GM18508 (cell line): ENCODE data around the gene LINGO1.

Experiments used
- ATAC-seq: cut with Tn5 transposase; IDR thresholded peaks from one replicate; pipeline ENCODE4 v1.9.1; 2021; ENCODE audit warnings: moderate number of reproducible peaks; ENCODE audit not compliant: insufficient read depth, unreplicated experiment

The LINGO1 gene

DNA sequence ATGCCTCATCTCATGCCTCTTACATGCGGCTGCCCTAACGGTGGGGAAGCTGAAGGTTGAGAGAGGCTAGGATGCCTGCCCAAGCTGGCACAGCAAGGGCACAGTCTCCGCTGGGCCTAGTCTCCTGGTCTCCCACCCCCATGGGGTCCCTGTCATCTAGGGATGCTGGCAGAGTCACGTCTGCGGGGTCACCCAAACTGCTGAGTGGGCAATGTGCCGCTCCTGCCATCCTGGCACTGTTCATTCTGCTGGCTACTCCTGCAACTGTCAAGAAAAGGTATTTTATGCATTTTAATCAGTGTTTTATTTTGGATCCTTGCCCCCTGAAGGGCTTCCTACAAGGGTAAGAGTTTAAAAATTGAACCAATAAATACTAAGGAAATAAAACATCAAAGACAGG is 12.8 kb downstream of the LINGO1 start:
- ATAC-seq: no peak

DNA sequence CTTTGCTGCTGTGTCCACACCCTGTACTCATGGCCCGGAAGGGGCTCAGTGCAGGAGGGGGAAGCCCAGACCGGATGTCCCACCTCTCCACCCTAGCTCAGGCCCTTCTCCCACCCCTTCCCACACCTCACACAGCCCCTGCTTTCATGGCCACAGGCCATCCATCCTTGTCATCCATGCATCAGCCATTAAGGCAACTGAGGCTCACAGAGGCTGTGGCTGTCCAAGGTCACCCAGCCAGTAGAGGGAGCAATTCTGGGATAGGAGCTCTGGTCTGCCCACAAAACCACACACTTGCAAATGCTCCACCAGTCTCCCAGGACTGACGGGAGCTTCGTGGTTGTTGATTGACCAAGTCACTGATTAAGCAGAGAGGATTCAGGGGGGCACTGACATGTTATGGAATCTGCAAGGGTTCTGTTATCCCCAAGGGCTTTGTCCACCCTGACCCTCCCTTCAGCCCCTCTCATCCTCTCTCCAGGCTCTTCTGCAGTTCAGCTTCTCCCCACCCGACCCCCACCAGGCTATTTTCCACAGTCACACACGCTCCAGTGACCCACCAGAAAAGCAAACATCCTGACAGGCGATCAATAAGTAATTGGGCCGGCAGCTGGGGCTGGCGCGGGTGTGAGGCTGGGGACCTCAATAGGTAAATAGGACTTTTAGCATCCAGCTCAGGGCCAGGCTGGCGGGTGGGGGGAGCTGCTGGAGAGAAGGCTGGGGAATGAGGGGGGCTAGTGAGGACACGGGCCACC is 15.1 kb downstream of the LINGO1 start:
- ATAC-seq: no peak

DNA sequence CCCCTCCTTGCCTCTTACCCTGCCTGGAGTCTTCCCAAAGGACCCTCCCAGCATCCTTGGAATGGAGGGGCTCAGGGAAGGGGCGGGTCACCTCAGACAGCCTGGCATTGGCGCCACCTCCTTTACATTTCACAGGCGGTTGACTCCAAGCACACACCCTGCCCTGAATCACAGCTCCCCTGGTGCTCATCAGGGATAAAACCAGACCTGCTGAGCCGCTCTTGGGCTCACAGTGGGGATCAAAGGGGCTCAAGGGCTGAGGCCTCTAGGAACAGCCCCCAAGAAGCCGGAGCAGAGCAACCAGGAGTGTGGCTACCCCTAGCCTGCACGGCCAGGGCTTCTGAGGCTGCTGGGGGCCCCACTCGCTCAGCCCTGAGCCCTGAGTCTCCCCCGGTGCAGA is 16.6 kb downstream of the LINGO1 start:
- no peak for ATAC-seq

DNA sequence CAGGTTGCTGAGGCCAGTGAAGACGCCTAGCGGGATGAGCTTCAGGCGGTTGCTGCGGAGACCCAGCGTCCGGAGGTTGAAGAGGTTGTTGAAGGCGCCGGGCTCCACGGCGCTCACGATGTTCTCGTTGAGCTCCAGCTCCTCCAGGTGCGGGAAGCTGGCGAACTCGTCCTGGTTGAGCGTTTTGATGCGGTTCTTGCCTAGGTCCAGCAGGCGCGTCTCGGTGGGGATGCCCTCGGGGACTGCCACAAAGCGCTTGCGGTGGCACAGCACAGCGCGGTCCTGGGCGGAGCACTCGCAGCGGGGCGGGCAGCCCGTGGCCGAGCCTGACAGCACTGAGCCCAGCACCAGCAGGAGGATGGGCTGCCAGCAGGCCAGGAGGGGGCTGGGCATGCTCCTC is 17.2 kb downstream of the LINGO1 start:
- no peak for ATAC-seq

DNA sequence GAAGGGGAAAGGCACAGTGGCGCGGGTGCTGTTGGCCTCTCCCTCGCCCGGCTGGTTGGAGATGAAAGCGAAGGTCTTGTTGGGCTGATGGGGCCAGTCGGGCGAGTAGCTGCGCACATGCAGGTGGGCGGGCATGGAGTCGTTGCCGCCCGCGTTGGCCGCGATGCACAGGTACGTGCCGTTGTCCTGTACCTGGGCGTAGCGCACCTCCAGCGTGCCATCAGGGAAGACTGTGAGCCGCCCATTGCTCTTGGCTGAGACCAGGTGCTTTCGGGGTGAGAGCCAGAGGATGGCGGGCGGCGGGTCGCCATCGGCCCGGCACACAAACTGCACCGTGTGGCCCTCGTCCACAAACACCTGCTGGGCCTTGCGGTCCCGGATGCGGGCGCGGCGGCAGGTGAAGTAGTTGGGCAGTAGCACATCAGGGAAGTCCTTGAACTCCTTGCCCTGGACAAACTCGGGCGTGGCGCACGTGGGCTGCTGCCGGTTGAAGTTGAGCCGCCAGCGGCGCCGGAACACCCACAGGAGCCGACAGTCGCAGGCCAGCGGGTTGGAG is 18.4 kb downstream of the LINGO1 start:
- no peak for ATAC-seq

DNA sequence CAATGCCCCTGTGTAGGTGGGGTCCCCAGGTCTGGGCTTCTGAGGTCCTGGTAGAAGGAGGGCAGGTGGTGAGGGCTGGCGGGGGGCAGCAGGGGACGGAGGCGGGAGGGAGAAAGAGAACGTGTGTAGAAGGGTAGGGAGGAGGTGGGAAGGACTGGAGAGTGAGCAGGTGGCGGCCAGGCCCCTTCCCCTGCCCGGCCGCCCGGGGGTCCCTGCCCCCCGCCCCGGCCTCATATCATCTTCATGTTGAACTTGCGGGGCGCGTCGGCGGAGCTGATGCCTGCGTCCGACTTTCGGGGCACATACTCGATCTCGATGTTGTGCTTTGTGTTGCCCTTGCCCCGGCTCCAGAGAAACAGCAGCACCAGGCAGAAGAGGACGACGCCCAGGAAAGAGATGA is 18.9 kb downstream of the LINGO1 start:
- ATAC-seq: no peak

DNA sequence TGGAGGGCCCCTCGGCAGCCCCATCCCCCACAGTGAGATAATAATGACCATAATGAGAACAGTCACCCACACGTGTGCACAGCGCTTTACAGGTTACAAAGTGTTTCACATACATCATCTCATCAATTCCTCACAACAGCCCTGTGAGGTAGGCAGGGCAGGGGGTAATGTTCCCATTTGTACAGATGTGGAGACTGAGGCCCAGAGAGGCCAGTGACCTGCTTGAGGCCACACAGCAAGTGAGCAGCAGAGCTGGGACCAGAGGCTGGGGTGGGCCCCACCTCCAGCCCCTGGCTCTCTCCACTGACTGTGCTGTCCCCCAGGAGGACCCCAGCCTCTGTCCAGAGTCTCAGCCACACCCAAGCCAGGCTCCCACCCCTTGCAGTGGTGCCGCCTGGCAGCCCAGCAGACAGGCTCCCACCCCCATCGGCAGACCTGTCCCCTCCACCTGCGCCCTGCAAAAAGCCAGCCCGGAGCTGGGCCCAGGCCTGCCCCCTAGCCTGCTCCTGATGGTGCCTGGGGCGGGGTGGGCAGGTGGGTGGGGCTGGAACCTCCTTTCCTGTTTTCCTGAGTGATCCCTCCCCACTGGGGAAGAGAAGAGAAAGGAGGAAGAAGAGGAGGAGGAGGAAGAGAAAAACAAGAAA is 19.6 kb downstream of the LINGO1 start:
- ATAC-seq: no peak

DNA sequence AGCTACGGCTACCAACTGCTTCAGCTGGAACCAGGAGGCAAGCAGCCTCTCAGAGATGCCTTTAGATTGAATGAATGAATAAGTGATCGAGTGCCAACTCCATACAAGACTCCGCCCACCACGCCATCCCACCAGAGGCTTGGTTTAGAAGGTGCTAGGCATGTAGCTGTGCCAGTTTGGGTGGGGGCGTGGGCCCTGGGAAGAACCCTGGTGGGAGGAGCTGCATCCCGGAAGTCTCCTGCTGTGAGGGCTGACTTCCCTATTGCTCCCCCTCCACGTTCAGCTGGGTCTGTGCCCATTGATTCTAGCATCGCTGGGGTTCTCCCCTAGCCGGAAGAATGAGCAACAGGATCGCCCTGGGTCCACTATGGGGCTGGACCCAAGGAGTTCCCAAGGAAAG is 20.9 kb downstream of the LINGO1 start:
- no peak for ATAC-seq

DNA sequence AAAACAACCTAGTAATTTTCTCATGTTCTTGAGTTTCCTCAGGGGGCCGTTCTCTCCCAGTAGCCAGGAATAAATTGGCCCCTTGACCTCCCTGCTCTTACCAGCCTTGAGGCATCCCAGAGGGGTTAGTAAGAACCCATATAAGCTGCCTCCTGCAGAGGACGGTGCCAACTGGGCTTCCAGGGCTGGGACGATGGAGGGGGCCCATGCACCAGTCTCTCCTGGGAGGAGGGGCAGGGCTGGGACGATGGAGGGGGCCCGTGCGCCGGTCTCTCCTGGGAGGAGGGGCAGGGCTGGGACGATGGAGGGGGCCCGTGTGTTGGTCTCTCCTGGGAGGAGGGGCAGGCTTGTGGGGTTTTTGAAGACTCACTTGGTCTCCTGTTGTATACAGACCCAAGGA is 22.0 kb downstream of the LINGO1 start:
- ATAC-seq: no peak

DNA sequence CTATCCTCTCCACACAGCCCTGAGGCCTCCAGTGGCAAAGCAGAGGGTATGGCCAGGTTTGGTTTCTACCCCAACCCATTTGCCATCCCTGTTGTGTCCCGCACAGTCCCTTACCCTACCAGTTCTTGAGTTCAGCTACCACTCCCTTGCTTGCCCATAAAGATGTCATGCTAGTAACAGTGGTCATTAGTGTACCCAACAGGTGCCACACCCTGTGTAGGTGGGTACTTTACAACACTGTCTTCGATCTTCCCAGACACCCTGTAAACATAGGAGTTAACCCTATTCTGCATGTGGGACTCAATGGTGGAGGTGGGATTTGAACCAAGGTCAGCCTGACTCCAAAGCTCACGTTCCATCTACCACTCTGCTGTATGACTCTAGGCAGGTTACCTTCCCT is 23.2 kb downstream of the LINGO1 start:
- ATAC-seq: no peak

DNA sequence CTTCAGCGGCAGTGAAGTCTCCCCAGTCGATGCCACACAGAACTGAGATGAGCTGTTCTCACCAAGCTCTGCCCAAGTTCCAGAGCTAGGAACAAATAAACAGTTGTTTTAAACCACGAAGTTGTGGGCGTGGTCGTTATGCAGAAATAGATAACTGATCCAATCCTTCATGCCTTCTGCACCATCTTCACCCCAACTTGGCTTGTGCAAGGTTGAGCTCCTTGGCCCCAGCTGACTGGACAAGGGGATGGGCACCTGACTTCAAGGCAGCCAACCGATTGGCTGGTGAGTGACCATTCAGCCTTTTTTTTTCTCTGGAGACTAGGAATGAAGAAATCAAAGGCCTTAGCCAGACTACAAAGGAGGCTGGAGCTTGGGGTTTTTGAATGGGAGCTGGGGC is 23.9 kb downstream of the LINGO1 start:
- no peak for ATAC-seq

DNA sequence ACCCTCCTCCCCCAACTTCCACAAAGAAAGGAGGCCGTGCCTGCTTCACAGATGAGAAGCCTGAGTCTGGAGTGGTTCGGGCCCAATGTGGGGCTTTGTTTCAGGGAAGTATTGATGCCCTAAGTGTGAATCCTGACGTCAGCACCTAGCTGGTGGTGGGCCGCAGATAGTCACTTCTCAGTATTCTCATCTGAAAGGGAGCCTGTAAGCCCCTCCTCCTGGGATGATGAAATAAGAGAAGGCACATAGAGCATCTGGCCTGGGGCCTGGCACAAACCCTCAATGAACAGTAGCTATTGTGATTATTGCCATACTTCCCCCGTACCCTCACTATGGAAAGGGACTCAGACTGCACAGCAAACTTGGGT is 24.8 kb downstream of the LINGO1 start:
- no peak for ATAC-seq

DNA sequence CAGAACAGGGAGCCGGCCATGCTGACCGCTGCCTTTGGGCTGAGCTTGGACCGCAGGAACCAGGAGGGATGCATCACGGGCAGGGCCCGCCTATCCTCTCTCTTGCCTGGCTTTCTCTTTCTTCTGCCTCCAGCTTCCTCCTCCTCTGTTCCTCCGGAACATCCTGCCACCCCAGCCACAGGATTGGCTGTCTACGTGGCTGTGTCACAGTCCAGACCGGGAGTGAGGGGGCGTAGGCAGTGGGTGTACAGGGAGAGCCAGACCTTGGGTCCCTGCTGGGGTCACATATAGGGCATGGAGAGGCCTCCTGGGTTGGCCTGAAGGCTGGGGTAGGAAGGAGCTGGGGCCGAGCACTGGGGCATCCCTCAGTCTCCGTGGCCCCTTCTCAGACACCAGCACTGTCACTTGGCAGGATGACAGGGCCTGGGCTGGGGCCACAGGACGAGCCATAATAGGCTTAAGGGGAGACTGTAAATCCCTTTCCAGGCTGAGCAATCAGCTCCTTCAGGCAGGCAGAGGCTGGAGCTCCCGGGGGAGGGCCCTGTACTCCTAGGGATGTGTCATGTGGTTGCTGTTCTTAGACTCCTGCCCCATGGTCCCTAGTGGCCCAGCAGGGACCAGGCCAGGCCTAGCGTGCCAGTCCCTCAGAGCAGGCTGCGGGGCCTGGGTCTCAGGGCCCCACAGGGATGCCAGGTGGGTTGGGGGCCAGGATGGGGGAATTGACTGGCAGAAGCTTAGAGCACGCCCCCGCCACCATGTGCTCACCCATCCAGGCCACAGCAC is 25.4 kb downstream of the LINGO1 start:
- ATAC-seq: no peak

DNA sequence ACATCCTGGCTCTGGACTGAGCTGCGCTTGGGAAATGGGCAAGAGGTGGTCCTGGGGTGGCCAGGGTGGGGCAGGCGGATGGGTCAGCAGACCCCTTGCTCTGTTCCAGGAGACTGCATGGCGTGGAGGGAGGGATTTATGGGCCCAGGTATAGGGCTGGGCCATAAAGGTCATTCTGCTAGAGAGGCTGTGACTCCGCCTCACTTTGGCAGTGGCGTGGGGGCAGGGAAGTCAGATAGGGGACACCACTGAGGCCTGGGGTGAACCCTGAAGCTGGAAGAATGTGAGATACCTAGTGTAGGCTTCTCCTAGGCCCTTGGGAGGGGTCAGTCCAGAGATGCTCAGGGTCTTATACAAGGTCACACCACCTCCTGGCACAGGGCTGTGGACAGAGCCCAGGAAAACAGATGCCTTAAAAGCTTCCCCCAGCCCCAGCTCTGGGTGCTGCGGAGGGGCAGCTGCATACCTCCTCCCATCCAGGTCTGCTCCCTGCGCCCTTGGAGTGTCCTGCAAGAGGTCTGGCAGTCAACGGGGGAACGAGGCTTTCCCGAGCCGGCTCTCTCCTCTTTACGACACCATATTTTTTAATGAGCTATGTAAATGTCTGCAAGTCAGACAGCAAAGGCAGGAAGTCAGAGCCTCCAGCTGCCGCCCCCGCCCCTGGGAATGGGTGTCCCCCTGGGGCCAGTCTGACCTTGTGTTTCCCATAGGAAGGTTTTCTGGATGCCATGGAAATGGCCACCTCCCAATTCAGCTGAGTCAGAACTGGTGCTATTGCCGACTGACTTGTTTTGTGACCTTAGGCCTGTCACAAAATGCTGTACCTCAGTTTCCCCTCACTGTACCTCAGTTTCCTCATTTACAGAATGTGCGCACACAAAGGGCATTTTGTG is 26.3 kb downstream of the LINGO1 start:
- no peak for ATAC-seq

DNA sequence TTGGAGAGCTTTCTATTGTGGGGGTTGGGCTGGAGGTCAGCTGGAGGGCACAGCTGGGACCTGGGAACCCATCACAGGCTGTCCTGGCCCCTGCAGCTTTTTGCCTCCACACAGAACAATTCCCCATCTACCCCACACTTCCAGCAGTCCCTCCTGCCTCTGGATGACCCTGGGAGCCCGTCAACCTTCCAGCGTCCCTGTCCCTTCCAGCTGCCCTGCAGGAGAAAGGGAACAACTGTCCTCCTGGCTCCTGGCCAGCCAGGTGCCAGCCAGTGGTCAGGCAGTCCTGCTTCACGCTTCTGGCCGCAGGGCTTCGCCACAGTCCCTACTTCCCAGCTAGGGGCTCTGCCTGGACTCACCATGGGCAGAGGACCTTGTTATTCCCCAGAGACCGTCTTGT is 27.2 kb downstream of the LINGO1 start:
- ATAC-seq: no peak

DNA sequence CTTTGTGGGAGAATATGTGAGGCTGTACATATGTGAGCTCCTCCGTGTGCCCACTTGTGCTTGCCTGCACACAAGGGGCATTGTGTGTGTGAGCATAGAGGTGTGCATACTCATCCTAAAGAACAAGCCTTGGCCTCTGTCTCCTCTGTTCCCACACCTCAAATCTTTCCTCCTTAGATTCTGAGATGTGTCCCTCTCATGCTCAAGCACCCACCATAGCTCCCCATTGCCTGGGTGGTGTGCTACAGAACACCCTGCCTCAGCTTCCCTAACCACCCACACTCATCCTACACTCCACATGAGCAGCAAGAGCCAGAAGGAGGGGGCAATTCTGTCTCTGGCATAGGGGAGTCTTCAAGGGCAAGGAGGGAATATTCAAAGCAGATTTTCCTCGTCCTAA is 27.7 kb downstream of the LINGO1 start:
- ATAC-seq: no peak

DNA sequence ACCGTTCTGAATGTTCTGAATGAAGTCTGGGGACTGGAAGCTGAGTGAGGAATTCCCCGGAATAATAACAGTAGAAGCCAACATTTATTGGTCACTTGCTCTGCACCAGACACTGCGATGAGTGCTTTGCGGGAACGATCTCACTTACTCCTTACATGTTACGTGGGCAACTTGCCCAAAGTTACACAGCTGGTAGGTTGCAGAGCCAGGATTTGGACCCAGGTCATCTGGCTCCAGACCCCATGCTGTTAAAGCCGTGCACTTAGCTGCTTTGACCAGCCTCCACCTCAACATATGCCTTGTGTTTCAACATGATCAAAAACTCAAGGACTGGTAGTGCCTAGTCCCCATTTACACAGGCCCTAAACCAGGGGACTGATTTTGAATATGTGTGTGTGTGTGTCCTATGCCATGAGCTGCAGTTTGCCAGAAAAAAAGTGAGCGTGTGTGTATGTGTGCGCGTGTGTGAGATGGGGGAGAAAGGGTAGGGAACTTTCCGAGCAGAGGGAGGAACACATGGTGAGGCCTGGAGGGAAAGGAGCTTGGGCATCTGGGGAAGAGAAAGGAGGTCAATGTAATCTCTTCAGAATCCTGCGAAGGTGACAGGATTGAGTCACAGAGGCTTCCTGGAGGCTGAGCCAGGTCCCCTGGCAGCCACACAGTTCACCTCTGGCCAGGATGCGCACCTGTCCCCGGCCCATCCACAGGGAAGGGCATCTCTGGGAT is 28.9 kb downstream of the LINGO1 start:
- no peak for ATAC-seq

DNA sequence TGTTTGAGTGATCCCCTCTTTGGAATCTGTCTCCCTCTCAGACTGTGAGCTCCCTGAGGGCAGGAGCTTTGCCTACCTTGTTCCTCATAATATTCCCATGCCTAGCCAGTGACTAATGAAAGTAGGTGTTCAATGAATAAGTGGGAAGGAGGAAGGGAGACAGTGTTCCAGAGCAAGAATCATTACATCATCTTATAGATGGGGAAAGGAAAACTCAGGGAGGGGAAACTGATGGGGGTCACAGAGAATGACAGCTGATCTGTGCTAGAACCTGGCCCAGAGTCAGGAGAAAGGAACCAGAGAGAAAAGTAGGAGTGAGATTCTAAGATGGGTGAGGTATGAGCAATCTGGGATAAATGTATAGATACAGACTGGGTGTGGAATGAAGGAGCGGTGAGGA is 29.9 kb downstream of the LINGO1 start:
- no peak for ATAC-seq

DNA sequence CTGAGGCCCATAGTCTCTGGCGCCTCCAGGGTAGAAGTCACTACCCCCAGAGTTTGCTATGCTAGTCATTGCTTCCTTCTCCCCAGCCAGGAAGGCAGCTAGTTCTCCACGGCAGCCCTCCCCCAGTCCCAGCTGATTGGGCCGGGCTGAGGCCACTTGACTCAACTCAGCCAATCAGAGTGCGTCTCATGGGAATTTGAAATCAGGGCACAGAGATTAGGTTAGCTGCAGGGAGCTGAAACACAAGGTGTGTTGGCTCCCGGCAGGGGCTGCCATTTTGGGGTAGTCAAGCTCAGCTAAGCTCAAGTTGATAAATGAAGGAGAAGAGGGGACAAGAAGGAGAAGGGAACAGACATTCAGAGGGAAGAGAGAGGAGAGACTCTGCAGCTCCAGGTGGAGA is 32.8 kb downstream of the LINGO1 start:
- ATAC-seq: no peak

DNA sequence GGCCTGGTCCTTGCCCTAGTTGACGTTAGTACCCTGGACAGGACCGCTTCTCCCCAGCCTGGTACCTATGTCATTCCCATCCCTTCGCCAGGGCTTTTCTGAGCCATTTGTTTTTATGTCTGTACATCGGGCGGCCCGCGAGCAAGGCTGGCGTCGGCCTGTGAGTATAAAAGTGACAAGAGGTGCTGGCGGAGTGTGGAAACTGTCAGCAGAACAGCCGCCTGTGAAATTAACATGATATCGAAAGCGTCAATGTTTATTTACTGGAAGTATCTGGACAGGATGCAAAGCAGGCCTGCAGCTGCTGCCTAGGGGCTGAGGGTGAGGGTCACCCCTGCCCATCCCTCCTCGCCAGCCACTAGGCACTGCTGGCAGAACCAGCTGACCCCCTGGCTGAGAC is 33.4 kb downstream of the LINGO1 start:
- no peak for ATAC-seq
